GM21423 (cell line): Measurements from ENCODE around the gene CFAP107.

Experiments used
- ATAC-seq: cut with Tn5 transposase; IDR thresholded peaks from one replicate; pipeline ENCODE4 v1.9.1; 2021; ENCODE audit warnings: mild to moderate bottlenecking, moderate library complexity; ENCODE audit not compliant: unreplicated experiment

The CFAP107 gene

DNA sequence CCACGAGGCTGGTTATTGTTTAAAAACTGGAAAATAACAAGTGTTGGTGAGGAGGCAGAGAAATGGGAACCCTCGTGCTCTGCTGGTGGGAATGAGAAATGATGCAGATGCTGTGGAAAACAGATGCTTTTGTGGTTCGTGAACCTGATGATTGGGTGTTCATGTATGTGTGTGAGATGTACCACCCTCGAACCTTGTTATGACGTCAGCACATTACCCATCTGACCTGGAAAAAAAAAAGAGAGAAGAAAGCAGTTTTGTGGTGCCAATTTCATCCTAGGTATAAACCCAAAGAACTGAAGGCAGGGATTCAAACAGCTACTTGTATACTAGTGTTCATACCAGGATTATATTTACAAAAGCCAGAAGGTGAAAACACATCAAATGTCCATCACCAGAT lies 6.4 kb upstream of the CFAP107 start:
- no peak for ATAC-seq

- no peak for ATAC-seq
Measured at GRCh38 chr1:12741946-12742345, 4.1 kb upstream of the CFAP107 start.

DNA sequence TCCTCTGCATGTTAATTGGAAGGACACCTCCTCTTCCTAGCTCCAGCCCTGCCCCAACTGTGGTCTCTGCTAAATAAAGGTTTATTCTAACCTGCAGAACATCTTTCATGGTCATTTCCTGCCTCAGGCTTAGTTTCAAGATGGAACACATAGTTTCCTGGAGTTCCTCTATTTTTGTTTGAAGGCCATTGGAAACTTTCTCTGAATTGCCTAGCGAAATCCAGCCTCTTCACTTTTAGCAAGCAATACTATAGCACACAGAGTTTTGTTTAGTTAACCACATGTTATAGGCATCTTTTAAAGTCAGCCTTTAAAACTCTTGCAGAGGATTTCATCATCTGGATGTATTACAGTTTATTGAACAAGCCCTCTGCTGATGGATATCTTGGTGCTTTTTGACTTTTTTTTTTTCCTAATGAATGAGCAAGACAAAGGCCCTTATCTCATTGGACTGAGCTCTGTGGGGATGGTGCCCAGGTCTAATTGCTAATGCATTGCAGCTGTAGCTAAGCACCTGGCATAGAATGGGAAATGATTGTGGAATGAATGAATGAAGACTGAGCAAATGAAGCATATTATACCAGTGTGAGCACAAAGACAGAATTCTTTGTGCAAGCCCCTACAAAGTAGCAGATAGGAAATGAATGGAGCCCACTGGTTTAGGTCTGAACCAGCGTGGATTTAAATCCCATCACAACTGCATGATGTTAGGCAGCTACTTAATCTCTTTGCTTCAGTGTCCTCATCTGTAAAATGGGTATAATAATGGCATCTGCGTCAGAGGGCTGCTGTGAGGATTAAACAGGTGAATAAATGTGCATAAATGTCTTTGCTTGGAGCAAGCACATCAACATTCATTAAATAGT lies 641 bp upstream of the CFAP107 start:
- no peak for ATAC-seq

DNA sequence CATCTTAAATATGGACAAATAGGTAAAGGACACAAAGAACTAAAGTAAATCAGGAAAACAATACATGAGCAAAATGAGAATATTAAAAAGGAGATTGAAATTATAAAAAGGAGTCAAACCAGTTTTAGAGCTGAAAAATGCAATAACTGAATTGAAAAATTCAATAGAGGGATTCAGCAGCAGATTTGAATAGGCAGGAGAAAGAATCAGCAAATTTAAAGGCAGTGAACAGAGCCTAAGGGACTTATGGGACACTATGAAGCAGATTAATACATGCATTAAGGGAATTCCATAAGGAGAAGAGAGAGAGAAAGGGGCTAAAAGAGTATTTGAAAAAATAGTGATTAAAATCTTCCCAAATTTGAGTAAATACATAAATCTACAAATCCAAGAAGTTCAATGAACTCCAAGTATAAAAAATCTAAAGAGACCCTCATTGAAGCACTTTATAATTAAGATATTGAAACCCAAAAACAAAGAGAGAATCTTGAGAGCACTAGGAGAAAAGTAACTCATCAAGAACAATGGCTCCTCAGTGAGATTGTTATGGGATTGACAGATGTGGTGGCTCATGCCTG lies 2.9 kb downstream of the CFAP107 start:
- no peak for ATAC-seq

GRCh38 chr1:12754738-12755137 lies 8.7 kb downstream of the CFAP107 start:
- ATAC-seq, result no peak

DNA sequence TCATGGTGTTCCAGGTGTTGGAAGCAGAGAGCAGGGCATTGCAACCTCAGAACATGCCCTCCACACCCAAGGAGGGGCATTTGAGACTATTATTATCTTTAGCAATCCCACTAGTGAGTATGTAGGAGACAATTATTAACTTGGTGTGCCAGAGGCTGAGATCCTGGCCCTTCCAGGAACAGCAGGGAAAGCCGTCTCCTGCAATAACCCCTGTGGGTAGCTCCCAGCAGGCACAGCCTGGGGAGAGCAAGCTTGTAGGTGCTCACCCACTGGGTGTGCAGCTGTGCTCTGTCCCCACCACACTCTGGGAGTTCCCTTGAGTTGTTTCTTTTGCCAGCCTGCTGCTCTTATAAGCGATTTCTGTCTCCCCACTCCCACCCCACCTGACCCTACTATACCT lies 10.3 kb downstream of the CFAP107 start:
- no peak for ATAC-seq

GRCh38 chr1:12756768-12757413 lies 10.9 kb downstream of the CFAP107 start:
- ATAC-seq, result no peak

GRCh38 chr1:12757836-12758235 lies 11.8 kb downstream of the CFAP107 start:
- ATAC-seq, result no peak

DNA sequence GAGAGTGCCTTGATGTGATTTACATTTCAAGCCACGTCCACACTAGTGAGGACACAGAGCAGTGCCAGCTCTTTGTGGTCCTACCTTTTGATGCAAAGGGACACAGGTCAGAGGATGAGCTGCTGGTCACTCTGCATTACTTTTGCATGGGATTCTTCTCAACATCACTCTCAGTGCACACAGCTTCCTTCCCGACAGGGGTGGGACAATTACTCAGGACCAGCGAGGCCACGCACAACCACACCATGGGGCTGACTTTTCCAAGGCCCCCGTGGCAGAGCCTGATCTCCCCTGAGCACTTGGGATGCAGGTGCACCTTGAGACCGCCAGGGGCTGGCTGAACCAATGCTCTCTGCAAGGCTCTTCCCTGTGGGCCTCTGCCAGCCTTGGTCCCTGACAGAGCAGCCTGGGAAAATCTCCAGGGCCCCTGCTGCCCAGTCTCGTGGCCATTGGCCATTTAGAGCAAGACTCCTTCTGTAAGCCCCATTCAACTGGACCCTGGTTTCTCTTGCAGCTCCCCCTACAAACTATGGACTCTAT lies 14.3 kb downstream of the CFAP107 start:
- no peak for ATAC-seq

- ATAC-seq, result no peak
Measured at GRCh38 chr1:12761781-12762180, 15.8 kb downstream of the CFAP107 start.

DNA sequence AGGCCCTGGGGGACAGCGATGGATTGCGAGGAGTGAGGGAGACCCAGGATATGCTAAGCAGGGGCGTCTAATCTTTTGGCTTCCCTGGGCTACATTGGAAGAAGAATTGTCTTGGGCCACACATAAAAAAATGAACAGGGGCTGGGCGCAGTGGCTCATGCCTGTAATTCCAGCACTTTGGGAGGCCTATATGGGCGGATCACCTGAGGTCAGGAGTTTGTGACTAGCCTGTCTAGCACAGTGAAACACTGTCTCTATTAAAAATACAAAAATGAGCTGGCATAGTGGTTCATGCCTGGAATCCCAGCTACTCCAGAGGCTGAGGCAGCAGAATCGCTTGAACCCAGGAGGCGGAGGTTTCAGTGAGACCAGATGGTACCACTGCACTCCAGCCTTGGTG lies 16.8 kb downstream of the CFAP107 start:
- ATAC-seq, result no peak

DNA sequence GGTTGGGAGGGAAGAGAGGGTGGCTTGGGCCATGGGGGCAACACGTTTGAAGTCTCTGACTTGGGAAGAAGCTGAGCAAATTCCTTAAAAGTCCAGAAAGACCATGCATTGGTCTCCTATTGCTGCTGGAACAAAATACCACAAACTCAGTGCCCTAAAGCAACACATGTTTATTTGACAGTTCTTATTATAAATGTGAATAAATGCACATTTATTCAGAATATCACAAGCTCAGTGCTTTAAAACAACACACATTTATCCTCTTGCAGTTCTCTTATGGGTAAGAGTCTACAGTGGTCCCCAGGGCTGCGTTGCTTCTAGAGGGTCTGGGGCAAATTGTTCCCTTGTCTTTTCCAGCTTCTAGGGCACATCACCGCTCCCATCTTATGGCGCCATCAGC lies 17.5 kb downstream of the CFAP107 start:
- no peak for ATAC-seq

GRCh38 chr1:12764016-12764415 lies 18.0 kb downstream of the CFAP107 start:
- ATAC-seq, result no peak

DNA sequence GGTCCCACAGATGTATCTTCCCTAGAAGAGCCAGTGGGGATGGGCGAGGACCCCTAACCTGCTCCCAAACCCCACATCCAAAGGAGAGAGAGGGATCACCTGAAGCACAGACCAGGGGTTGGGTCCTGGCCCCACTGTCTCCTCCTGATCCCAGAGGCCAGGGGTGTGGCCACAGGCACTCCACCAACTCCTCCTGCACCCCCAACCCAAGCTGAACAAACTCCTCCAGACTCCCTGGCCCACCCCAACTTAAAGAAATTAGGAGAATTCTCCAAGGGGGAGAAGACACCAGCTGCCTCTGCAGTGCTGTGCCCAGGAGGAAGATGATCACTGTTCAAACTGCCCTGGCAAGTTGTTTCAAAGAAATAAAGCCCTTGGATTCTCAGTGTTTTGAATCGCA lies 23.0 kb downstream of the CFAP107 start:
- ATAC-seq, result no peak

DNA sequence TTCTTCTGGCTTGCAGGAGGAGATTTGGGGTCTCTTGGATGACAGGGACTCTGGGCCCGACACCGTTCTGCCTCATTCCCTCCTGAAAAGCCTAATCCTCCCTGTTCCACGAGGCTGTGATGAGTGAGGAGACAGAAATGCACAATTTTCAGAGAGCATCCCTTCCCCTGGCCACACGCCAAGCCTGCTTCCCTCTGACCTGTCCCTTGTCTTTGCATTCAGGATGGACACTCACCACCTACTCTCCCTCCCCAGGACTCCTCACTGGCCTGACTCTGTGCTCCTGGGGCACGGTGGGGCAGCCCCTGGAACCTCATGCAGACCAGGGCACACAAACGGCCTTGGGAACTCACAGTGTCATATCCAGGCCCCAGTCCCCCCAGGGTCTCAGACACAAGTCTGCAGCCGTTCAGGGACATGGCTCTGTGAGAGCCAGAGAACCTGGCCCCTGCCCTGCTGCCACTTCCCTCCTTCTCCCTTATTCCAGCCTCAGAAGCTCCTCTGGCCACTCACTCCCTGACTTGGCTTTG lies 24.0 kb downstream of the CFAP107 start:
- ATAC-seq, result no peak

- no peak for ATAC-seq
Measured at GRCh38 chr1:12770620-12771019, 24.6 kb downstream of the CFAP107 start.

DNA sequence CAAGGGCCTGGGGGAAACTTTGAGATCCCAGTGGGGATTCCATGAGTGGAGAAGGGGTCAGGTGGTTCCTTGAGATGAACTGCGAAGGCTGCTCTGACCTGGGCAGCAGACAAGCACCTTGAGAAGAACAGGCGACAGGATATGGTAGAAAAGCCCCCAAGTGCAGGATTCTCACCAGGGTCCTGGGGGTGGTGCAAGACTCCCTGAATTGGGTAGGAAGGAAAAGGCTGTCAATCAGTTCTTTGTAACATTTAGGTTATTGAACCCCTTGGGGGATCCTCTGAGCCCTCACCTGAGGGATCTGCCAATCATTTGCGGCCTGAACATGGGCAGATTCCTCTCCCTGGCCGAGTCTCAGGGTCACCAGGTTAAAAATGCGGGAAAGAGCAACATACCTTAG lies 25.2 kb downstream of the CFAP107 start:
- no peak for ATAC-seq

GRCh38 chr1:12772520-12772919 lies 26.5 kb downstream of the CFAP107 start:
- ATAC-seq, result no peak

DNA sequence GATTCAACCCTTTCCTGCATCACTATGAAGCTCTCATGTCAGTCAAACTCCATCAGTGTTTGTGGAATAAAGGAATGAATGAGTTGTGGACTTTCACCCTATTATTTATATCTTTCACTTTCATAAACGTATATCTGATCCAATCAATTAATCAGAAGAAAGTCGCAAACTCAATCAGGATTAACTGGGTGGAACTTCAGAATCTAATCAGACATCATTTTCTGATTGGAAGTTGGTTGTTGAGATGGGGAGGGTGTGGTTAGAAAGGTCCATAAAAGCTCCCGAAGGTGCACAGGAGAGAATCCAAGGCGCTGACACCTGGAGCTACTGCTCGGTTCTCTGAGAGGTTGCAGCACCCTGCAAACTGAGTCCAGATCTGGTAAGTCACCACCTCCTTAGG lies 27.4 kb downstream of the CFAP107 start, which contains the start of gene PRAMEF12:
Gene PRAMEF12, plus strand, starts transcription at position 301 of the 400 bp plus-strand sequence. CDS start 1,130 bp downstream, outside the sequence.
- no peak for ATAC-seq

DNA sequence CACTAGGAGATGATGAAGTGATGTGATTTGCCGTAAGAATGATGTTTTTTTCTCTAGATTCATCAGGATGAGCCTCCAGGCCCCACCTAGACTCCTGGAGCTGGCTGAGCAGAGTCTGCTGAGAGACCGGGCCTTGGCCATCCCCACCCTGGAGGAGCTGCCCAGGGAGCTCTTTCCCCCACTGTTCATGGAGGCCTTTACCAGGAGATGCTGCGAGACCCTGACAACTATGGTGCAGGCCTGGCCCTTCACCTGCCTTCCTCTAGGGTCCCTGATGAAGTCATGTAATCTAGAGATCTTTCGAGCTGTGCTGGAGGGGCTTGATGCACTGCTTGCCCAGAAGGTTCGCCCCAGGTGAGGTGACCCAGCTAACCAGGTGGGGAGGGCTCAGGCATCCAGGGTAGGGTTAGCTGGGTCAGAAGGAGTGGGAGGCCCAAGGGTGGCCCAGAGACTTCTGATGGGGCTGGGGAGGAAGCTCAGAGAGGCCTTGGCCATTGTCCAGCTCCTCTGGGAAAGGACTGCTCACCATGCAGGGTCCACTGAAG lies 28.9 kb downstream of the CFAP107 start:
- ATAC-seq, result no peak

GRCh38 chr1:12775443-12775842 lies 29.4 kb downstream of the CFAP107 start:
- no peak for ATAC-seq
